NCI-H2196 treated with DMSO at 0.1 percent for 48 hours (cell line): Measurements from ENCODE around the gene RXFP2.

Experiments
- DNase-seq: peaks from one replicate; lab custom pipeline; 2025; ENCODE audit not compliant: unreplicated experiment; lab: John Stamatoyannopoulos, UW

Gene RXFP2

DNA sequence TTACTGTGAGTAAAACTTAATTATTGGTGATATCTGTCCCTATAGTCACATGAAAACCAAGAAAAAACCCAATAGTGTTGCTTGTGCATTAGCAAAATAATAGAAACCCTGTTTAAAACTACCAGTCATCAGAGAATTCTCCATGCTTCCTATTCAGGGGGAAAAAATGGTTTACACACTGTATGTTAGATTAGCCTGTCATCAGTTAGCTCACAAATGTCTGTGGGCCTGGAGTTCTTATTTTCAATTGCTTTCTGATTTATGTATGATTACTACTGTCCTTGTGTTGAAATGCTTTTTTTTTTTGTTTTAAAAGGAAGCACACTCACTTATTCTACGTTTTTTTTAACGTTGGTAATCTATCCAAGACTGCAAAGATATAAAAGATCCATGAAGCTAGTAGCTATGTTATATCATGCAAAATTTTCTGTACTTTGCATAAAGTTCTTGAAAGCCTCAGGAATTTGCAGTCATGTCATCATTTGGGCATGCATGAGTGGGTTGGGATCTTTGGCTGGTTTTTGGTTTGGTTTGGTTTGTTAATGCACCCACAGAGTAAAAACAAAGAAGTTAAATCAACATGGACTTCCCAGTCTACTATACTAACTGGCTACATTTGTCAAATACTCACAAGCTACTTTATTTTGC lies 25.9 kb downstream of the RXFP2 start:
- DNase-seq, result no peak

DNA sequence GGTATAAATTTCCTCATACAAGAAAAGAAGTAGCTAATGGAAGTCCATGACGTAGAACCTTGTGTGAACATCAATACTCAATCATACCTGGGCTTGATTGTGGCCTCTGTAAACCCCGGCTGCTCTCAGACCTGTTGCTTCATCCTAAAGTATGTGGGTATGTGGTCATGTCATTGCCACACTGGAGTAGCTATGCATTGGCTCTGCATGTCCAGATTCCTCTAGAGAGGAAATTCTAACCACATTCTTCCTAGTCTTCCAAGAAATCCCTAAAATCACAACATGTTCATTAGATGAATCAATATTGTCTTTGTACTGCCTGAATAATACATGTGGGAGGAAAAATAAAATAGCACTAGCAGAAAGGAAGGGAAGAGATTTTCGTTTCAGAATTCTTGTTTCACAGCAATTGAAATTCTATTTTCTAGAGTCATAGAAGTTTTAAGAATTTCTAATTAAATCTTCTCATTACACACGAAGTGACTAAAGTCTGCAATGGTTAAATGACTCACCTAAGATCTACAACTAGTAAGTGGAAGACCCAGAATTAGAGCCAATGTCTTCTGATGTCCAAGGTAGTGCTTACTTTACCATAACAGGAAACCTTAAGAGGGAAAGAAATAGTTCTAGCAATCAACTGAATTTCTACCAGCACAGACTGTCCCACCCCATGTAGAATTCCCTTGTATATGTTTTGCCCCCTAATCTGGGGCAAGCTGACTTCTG lies 28.0 kb downstream of the RXFP2 start:
- no peak for DNase-seq

DNA sequence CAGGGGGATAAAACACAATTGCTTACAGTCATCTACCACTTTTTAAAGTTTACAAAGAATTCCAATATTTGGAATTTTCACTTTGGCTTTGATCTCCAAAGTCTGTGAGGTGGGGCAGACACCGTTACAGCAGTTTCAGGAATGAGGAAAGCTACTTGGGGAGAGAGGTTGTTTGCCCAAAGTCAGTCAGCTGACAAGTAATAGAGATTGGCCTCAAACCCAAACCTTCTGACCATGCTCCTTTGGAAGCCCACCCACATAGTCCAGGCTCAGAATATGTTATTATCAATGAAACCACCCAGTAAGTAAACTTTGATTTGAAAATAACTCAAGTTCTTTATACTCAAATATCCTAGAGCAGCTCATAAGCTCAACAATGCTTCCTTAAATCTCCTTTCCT lies 29.0 kb downstream of the RXFP2 start:
- no peak for DNase-seq

DNA sequence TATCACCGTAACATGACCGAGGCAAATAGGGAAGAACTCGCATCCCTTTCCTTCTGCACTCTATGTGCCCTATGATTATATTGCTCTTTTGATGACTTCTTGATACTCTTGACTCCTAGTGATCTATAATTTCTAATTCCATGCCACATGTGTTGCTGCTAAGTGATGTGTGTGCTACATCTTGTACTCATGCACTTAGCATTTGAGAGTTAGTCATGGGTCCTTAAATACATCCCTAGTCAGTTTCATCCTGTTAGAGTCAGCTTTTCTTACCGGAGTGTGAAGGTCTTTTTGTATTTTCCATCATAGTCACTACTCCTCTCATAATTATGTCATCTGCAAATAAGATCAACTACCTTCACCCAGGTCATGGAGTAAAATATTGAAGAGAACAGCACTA lies 30.2 kb downstream of the RXFP2 start:
- no peak for DNase-seq

DNA sequence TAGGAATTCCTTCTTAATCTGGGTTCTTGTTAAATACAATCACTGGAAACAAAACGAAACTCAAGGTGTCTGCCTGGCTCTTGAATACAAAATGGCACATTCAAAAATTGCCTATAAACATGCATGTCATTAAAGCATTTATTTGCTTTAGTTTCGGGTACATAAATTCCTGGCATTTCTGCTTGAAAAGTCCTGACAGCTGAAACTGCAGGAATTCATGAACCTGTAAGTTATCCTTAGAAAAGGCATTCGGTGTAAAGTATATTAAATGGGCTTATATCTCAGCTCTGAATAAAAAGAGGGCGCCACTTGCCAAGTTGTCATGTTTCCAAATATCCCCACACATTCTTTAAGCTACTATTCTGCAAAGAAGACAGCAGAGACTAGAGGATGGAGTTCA lies 32.9 kb downstream of the RXFP2 start:
- DNase-seq, result no peak

DNA sequence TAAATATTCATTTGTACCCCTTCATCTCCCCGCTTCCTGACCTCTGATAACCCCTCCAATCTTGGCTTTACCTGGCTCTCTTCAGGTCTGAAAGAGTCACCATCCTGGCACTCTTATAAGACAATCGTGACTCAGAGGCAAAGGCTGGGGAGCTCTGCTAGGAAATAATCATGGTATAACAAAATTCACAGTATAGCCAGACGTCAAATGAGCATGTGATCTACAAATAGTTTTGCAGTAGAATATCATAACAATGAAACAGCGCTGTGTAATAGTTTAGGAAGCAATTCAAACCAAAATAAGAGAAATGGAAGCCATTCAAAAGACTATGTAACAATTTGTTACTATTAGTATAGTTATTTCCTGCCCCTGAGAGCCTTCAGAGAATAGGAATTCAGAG lies 34.2 kb downstream of the RXFP2 start:
- DNase-seq, result no peak

DNA sequence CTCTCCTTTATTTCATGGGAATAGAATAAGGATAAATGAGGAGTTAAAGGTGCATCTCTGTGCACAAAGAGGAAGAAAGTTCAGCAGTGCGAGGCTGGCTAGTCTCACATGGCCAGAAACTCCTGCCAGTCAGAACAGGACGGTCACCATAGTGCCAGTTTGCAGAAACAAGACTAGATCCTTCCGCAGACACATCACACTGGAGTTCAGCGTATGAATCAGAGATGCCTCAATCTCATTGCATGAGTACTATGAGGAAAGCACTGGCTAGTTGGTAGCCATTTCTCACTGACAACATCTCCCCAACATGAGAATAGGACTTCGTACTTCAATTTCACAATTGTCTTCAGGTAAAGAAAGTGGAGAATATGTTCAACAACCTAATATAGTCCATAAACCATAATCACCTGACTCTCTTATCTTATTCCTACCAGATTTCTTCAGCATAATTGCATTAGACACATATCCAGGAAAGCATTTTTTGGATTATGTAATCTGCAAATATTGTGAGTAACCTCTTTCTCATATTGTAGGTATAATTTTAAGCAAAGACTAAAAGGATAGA lies 34.9 kb downstream of the RXFP2 start:
- no peak for DNase-seq

DNA sequence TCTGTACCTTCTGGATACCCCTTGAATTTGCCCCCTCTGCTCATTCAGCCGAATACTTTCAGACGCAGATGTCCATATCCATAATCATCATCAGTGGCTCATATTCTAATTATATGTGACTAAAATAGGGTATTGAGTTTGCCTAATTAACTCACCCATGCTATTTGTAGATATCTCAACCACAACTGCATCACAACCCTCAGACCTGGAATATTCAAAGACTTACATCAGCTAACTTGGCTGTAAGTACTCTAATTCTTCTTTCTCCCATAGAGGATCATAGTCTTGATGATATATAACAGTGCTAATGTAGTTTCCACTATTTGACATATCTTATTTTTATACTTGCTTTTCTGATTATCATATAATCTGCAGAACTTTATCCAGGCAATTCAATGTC lies 35.8 kb downstream of the RXFP2 start:
- DNase-seq, result no peak

DNA sequence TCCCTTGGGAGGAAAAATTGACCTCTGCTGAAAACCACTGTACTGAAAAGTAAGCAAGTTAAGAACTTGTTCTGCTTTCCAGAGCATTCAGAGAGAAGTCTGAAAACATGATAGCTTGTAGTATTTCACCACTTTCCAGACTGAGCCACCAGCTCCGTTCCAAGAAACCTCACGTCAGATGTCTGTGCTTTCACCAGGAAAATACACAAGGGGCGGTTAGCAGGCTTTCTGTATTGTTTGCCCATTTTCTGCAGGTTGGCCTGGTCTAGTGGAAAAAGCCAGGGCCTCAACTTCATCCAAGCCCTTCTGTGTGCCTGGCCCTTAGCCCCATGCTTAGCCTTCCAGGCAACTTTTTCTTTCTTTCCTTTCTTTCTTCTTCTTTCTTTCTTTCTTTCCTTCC lies 36.4 kb downstream of the RXFP2 start:
- no peak for DNase-seq

DNA sequence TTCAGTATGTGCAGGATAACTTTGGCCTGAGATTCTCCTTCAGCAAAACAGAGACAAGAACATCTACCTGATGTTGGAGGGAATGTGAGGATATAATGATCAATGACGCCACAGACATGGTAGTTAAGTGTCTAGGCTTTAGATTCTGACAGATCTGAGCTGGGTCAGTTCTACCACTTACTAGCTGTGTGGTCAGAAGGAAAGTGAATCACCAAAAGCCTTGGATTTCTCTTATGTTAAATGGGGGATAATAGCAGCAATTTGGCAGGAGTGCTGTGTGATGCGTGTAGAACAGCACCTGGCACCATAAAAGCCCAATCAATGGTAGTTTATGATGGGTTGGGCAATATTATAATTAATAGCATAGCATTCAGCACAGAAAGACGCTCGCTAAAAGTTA lies 41.7 kb downstream of the RXFP2 start:
- no peak for DNase-seq

DNA sequence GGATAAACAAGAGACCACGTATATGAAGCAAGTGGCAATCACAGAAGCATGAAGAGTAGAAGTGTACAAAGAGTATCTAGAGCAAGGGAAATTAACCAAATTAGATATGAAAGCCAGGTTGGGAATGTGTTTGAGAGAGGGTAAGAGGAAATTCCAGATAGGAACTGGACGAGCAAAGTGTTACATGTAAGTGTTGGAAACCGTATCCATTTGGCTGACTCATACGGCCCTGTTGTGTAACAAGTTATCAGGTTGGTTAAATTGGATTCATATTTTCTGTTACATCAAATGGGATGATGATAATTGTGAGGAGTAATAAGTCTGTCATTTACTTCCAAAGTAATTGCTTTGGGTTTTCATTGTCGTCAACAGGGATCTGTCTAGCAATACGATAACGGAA lies 46.7 kb downstream of the RXFP2 start:
- DNase-seq, result no peak

DNA sequence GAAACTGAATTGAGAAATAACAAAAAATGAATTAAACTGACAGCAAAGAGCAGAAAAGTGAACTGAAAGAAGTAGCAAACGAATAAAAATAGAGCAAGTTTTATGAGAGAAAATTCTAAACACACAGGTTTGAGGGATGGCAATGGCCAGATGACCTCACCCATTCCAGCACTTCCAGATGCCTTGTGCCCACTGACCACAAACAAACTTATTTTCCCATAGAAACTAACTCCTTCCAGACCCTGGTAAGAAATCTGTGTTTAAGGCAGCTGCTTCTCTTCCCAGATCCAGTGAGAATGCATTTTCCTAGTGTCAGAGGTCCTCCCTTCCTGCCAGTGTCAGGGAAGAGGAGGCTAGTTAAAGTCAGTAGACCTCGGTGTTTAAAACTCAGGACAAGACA lies 51.7 kb downstream of the RXFP2 start:
- no peak for DNase-seq

DNA sequence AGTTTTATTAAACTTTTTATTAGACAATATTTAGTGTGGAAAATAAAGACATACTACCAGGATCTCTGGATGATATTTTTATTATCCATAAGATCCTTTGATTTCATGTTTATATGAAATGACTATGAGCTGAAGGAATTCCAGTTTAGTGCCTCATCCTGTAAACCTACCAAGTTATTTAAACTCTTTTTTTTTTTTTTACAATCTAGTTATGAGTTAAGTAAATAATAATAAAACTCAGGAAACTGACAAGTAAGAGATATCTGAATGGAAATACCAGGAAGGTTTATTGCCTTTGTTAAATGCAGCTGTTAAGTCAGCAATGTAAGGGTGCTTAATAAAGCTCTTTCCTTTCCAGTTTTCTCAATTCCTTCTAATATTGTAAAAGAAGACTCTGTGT lies 53.9 kb downstream of the RXFP2 start:
- DNase-seq, result no peak

DNA sequence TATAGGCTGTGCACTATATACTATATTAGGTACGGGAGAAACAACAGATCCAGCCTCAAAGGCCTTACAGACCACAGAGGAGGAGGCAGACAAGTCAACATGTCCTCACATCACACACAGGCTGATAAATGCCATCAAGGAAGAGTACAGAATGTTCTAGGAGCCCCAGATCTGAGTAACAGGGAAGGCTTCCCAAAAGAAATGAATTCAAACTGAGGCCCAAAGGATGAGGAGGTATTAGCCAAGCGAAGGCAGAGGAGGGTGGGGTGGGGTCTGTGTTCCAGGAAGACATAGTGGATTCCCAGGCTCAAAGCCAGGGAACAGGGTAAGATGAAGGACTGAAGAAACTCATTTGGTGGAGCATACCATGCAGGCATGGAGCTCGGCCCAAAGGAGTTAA lies 55.1 kb downstream of the RXFP2 start:
- DNase-seq, result no peak

DNA sequence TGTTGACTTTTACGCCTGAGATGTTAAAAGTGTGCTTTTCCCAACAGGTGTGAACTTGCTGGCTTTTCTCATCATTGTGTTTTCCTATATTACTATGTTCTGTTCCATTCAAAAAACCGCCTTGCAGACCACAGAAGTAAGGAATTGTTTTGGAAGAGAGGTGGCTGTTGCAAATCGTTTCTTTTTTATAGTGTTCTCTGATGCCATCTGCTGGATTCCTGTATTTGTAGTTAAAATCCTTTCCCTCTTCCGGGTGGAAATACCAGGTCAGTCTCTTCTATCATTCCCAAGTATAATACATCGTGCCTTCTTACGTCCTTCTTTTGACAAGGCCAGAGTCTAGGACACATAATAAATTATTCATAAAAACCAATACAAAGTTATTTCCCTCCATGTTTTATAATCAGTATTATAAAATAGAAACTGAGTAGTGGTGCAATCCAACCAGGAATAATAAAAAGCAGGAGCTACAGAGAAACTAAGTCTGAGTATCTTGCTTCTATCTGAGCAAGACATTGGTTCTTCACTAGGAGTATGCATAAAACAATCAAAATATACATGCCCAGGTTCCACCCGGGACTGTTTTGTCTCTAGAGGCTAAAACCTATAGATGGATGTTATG lies 57.9 kb downstream of the RXFP2 start:
- DNase-seq, result no peak

DNA sequence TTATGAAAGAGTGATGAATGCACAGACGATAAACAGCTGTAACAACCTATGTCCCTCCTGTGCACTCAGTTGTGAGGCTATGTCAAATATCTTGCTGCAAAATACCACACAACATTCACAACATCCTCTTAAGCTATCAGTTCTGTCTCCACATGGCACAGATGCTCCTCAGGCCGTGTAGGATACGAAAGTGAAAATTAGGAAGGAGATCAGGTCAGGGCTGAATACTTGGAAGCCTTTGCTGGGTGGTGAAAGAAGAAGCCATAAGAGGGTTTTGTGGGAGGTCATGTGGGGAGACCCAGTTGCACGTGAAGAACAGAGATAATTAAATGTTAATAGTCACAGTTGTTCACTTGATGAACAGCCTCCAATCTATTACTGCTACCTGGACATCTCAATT lies 58.9 kb downstream of the RXFP2 start:
- no peak for DNase-seq

DNA sequence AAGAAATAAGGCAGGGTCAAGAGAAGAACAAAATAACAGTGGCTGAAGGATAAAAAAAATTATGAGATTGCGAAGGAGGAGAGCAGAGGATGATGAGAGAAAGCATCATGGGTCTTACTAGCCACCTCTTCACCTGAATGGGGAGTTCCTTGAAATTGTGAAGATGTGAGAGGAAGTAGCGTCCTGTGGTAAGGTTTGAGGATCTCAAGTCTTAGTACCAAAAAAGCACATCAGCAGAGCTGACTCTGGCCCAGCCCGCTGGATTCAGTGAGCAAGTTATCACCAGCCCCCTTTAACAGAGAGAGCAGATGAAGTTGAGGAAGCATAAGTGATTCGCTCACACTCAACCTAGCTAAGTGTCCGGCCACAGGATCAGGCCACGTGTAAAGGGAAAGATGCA lies 61.8 kb downstream of the RXFP2 start:
- DNase-seq, result no peak

DNA sequence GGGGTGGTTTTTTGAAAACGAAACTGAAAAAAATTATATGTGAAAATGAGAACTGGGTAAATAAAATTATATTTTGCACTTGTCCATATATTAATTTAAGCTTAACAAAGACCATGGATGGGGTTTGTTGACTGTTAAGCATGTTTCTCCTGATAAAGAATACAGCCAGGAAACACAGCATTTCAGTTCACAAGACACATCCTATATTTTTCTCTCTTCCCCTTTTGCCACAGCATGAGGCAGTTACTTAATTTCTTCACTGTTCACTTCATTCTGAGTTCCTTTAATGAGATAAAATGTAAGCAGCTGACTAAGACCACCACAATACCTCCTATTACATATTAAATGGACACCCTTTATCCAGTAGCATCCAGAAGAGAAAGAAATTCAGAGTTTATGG lies 64.0 kb downstream of the RXFP2 start:
- DNase-seq, result no peak

DNA sequence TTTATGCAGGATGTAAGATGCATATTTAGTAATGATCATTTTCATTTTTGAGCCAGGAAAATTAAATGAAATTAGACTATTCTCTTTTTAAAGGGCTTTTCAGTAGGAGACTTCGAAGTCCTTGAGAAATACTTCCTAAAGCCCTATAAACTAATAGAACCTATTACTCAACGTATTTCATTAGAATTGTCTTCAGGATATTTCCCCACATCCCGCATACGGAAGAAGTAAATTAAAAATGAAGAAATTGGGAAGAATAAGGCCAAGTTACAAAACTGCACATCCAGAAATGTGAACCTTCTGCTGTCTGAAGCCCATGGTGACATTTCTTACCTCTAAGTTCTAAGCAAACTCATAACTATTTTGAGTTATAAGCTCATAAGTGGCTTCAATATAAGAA lies 66.5 kb downstream of the RXFP2 start:
- no peak for DNase-seq

DNA sequence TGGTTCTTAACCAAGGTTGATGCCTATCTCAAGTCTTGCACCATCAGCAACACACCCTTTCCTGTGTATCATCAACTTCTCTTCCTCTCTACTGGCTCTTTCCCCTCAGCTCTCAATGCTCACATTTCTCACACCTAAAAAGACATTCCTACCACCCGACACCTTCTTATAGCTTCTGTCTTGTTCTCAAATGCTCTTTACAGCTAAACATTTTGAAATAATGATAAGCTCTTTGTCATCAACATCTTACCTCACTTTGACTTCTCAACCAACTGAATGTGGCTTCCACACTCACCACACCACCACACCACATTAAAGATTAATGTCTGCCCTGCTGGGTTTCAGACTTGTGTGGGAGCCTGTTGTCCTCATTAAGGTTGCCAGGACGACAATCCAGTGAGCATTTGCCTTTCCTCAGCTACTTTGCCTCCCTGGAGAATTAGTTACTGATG lies 67.8 kb downstream of the RXFP2 start:
- no peak for DNase-seq

DNA sequence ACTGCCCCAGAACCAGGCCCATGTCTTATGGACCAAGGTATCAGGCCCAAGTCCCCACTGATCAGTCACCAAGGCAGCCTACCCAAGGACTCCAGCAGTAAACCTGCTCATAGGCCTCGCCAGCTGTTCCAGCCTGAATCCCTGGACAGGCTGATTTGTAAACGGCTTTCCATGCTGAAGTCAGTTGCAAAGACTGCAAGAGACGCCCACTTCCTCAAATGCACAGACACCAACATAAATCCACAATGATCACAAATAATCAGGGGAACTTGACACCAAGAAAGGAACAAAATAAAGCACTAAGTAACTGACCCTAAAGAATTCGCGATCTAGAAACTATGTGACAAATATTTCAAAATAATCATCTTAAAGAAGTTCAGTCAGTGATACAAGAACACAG lies 75.2 kb downstream of the RXFP2 start:
- DNase-seq, result no peak
